ENCODE measurements around the gene GIMAP5. TPM values are rescaled to one million over a fixed set of nuclear protein-coding genes. Genes with fewer than 3 reads are reported as not detected.

Gene GIMAP5
- total and polyA plus RNA-seq, 10 of the 15 experiments (the other 5 are each of a cell fraction or from before 2014, with no cell fraction given) = 3.7 to 9.1 (median 6.7) TPM

DNA sequence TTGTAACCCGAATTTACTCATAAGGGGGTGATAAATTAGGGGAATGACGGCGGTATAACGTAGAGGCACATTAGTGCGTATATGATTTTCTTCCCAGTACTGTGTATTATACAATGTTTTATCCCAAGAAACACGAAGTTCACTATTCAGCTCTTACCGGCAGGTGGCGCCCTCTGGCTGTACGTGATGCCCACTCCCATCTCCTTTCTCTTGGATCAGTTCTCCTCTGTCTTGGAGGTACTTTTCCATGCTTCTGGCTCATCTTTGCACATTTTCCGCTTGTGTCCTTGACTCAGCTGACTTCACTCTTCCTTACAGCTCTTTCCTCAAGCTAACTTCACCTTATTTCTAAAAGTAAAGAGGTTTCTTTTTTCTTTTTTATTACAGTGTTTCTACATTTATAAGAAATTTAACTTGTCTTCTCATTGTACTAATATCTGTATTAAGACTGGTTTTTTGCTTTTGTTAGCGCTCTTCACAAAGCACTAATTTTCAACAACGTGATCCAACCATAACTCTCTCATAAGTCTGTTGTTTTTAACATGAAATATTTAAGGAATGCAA is 41.6 kb downstream of the GIMAP5 start:
- RAD21 ChIA-PET (ENCODE audit: unreplicated experiment) = interaction anchor here (0.8 to 1.6 kb wide), 6 partner anchors 9 to 205 kb away, joined by 3 to 9 read pairs (median 4); no protein-coding TSS in a partner anchor
- intact Hi-C loops (cut with micrococcal nuclease; ENCODE audit: unreplicated experiment) = loop anchor here (1.0 to 2.0 kb wide), 2 partner anchors 98 to 210 kb away; no protein-coding TSS in a partner anchor
- CTCF ChIA-PET = interaction anchor here (0.6 to 7.1 kb wide), 31 partner anchors 9 to 413 kb away, joined by 3 to 70 read pairs (median 4); partner anchors contain the start of gene ABCB8
- WGBS (ENCODE audit: insufficient coverage, insufficient replicate concordance, low lambda C conversion rate, missing lambda C conversion rate) = 1% methylated on average over 12 of the region's 12 CpGs
- Histone ChIP-seq H3K9me3 (replicated peaks; ENCODE audit: control insufficient read depth, insufficient read depth, low read length) (no peaks in the 10 kb centered on the region), H4K20me1 (ENCODE audit: control insufficient read depth, insufficient read depth) (no peaks in the 10 kb centered on the region), H3K27ac (ENCODE audit: control insufficient read depth, insufficient read depth) (no peak overlapping the region), H3K4me2 (ENCODE audit: control insufficient read depth, insufficient read depth) (0 out of 2 replicates have a peak overlapping the region, but pooled peaks have one; percentile 42), H3K4me1 (ENCODE audit: control insufficient read depth, insufficient read depth, low read length) (0 out of 2 replicates have a peak, but pooled peaks cover 3% of the 10 kb centered on the region), H3K36me3 (ENCODE audit: control insufficient read depth in 2 of 2, insufficient read depth in 2 of 2, low read length in 1 of 2) (no peaks in the 10 kb centered on the region), H2AFZ (ENCODE audit: control insufficient read depth, low read depth, low read length) (no peak overlapping the region), H3K9ac (ENCODE audit: control insufficient read depth, insufficient read depth, low read length) (no peak overlapping the region), H3K27me3 (replicated peaks in 1 of 2; ENCODE audit: control insufficient read depth in 2 of 2, insufficient read depth in 2 of 2, low read length in 1 of 2) (no peaks in the 10 kb centered on the region), H3K79me2 (ENCODE audit: control insufficient read depth, insufficient read depth, low read length) (no peaks in the 10 kb centered on the region), H3K4me3 (no peak overlapping the region)
- POLR2A ChIA-PET = no interaction called here
- peak; percentile 86 for ATAC-seq
- no peak for DNase-seq (ENCODE audit: low read depth, low spot score)
- peak; percentile 77 for TF ChIP-seq RAD21 (IDR thresholded peaks at IDR 0.05; ENCODE audit: insufficient read depth, low read depth, low read length)
- no peak for TF ChIP-seq HDAC2 (IDR thresholded peaks at IDR 0.05)
- TF ChIP-seq SMC3 (IDR thresholded peaks at IDR 0.05; ENCODE audit: borderline replicate concordance, low read length) = peak; percentile 68; the same call in 1 of the 2 replicates
- peak; percentile 22 for TF ChIP-seq BCL3 (IDR thresholded peaks at IDR 0.05; ENCODE audit: borderline replicate concordance, insufficient read depth, low read depth, low read length, poor library complexity, severe bottlenecking)
- no peak for TF ChIP-seq BHLHE40 (IDR thresholded peaks at IDR 0.05; ENCODE audit: borderline replicate concordance in 1 of 2, low read depth in 2 of 2, low read length in 1 of 2)
- TF ChIP-seq IKZF2 (IDR thresholded peaks at IDR 0.05) = peak; percentile 49 to 57; a peak in 2 of 4 replicates
- TF ChIP-seq IRF4 (IDR thresholded peaks at IDR 0.05; ENCODE audit: low read depth, low read length) = 0 out of 2 replicates have a peak, but pooled peaks have one; percentile 26
- TF ChIP-seq ZNF207 (IDR thresholded peaks at IDR 0.05; ENCODE audit: borderline replicate concordance) = no peak
- TF ChIP-seq CBX3 (IDR thresholded peaks at IDR 0.05; ENCODE audit: borderline replicate concordance, low read depth) = no peak
- no peak for TF ChIP-seq POLR2AphosphoS2 (IDR thresholded peaks at IDR 0.05; ENCODE audit: low read depth, low read length)
- no peak for TF ChIP-seq SRF (IDR thresholded peaks at IDR 0.05; ENCODE audit: low read depth in 2 of 2, low read length in 2 of 2)
- TF ChIP-seq, protein P1, sequence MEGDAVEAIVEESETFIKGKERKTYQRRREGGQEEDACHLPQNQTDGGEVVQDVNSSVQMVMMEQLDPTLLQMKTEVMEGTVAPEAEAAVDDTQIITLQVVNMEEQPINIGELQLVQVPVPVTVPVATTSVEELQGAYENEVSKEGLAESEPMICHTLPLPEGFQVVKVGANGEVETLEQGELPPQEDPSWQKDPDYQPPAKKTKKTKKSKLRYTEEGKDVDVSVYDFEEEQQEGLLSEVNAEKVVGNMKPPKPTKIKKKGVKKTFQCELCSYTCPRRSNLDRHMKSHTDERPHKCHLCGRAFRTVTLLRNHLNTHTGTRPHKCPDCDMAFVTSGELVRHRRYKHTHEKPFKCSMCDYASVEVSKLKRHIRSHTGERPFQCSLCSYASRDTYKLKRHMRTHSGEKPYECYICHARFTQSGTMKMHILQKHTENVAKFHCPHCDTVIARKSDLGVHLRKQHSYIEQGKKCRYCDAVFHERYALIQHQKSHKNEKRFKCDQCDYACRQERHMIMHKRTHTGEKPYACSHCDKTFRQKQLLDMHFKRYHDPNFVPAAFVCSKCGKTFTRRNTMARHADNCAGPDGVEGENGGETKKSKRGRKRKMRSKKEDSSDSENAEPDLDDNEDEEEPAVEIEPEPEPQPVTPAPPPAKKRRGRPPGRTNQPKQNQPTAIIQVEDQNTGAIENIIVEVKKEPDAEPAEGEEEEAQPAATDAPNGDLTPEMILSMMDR (IDR thresholded peaks at IDR 0.05 in 2 of 3, conservative IDR thresholded peaks at IDR 0.05 in 1 of 3; ENCODE audit: control insufficient read depth in 2 of 3, extremely low read depth in 1 of 3, insufficient read depth in 1 of 3, low read depth in 3 of 3, low read length in 3 of 3) = peak; percentile 87 to 92 (median 88)
- peak; percentile 63 for TF ChIP-seq IKZF1 (conservative IDR thresholded peaks at IDR 0.05)
- in situ Hi-C loops (cut with MboI) = loop anchor here (5.0 kb wide), 1 partner anchor 208 kb away; no protein-coding TSS in a partner anchor
- BruUV-seq (replicated peaks) = no TSS peak
- peak; percentile 92 for FAIRE-seq
- SMC1A ChIA-PET (ENCODE audit: uncharacterized antibody, unreplicated experiment) = interaction anchor here (0.6 to 6.3 kb wide), 13 partner anchors 8 to 328 kb away, joined by 3 to 52 read pairs (median 4); partner anchors contain the start of gene GIMAP8
